DMS53 (cell line): Measurements from ENCODE around the gene BCL7A.
A peak's percentile ranks its signal among the peaks of the same experiment; 100 is the strongest.
"Not testable (repeated sequence)": the region's sequence is repeated elsewhere in the genome, so short reads cannot be mapped to it uniquely, and the experiment has no call there.

Source experiments
- DNase-seq: peaks from one replicate; lab custom pipeline; 2025; lab: John Stamatoyannopoulos, UW

BCL7A gene

GRCh38 chr12:122028165-122028904 is 6.7 kb downstream of the BCL7A start:
- no peak for DNase-seq

GRCh38 chr12:122028905-122029560 is 7.3 kb downstream of the BCL7A start:
- no peak for DNase-seq

- DNase-seq = no peak
These were observed 8.1 kb downstream of the BCL7A start for GRCh38 chr12:122029620-122030423.

- DNase-seq = no peak
These were observed 8.8 kb downstream of the BCL7A start for GRCh38 chr12:122030424-122031035.

- DNase-seq = peak; percentile 48
These were observed 9.9 kb downstream of the BCL7A start for GRCh38 chr12:122031342-122032216.

GRCh38 chr12:122032580-122032979 is 10.9 kb downstream of the BCL7A start:
- DNase-seq = no peak

- DNase-seq = no peak
These were observed 13.6 kb downstream of the BCL7A start for GRCh38 chr12:122035292-122035691.

- DNase-seq = no peak
These were observed 14.5 kb downstream of the BCL7A start for GRCh38 chr12:122036153-122036552.

- no peak for DNase-seq
These were observed 19.1 kb downstream of the BCL7A start for GRCh38 chr12:122040579-122041386.

- not testable (repeated sequence) for DNase-seq
These were observed 19.8 kb downstream of the BCL7A start for GRCh38 chr12:122041458-122041857.

- no peak for DNase-seq
These were observed 21.2 kb downstream of the BCL7A start for GRCh38 chr12:122042910-122043309.

GRCh38 chr12:122043476-122043875 is 21.8 kb downstream of the BCL7A start:
- no peak for DNase-seq

- DNase-seq = no peak
These were observed 23.6 kb downstream of the BCL7A start for GRCh38 chr12:122045262-122045661.

- DNase-seq = no peak
These were observed 24.5 kb downstream of the BCL7A start for GRCh38 chr12:122046145-122046544.

- DNase-seq = no peak
These were observed 26.5 kb downstream of the BCL7A start for GRCh38 chr12:122048151-122048550.

- DNase-seq = no peak
These were observed 28.1 kb downstream of the BCL7A start for GRCh38 chr12:122049827-122050226.

- no peak for DNase-seq
These were observed 29.0 kb downstream of the BCL7A start for GRCh38 chr12:122050706-122051105.

GRCh38 chr12:122051231-122051876 is 29.7 kb downstream of the BCL7A start:
- peak; percentile 16 for DNase-seq

GRCh38 chr12:122052285-122052684 is 30.6 kb downstream of the BCL7A start:
- DNase-seq = no peak
